Stimulated activated CD8-positive, alpha-beta memory T cell treated with anti-CD3 and anti-CD28 coated beads, Interleukin-12 subunit alpha, Interleukin-12 subunit beta, amount 100 ng/mL, for 1 hour (primary cell): Measurements from ENCODE around the gene ZNF888.
A peak's percentile ranks its signal among the peaks of the same experiment; 100 is the strongest.
"Not testable (repeated sequence)": the region's sequence is repeated elsewhere in the genome, so short reads cannot be mapped to it uniquely, and the experiment has no call there.

Source experiments
- DNase-seq: peaks from one replicate; pipeline ENCODE4 v3.0.0-alpha.2; 2020; ENCODE audit warnings: low read depth

Gene ZNF888

GRCh38 chr19:52872996-52873395, 50.2 kb downstream of the ZNF888 start:
- not testable (repeated sequence) for DNase-seq

- no peak for DNase-seq
Measured at GRCh38 chr19:52871466-52871865, 51.8 kb downstream of the ZNF888 start.

- not testable (repeated sequence) for DNase-seq
Measured at GRCh38 chr19:52868031-52868430, 55.2 kb downstream of the ZNF888 start.

DNA sequence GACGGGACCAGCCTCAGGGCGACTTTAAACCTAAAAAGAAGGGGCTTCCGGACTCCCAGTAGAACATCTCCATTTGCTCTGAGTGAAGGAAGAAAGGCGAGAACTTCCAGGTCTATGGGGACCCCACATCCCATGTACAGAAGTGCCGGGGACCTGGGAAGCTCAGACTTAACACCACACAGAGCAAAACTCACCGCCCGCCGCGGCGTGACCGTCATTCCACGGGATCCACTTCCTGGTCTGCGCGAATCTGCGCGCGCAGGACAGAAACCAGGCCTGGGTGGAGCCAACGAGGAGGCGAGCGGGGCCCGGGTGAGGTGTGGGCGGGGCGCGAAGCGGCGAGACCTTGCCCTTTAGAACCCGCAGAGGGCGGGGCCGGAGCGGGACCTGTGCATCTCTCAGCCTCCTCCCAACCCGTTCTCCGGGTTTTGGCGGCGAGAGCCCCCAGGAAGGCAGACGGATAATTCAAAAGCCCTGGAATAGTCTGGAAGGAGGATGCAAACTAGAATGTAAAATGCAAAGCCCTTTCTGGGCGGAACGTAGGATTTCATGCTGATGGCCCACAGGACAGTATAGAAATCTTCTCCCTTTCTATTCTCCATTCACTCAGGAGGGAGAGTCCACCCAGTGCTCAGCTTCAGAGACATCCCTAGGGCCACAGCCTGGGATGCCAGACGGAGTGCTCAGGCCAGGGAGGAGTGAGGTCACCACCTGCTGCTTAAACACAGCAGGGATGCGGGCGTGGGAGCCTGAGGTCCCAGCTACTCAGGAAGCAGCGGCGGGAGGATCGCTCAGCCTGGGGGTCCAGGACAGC, 65.6 kb downstream of the ZNF888 start, which contains the start of gene ZNF468:
TSS of gene ZNF468 (minus strand) at position 242 of the 814 bp plus-strand sequence. CDS start 3,347 bp downstream, outside the sequence.
- peak; percentile 51 for DNase-seq

- DNase-seq = not testable (repeated sequence)
Measured at GRCh38 chr19:52856540-52857377, 66.5 kb downstream of the ZNF888 start.
